HFF-Myc (cell line): Measurements from ENCODE around the gene PLD3.

Source experiments
- DNase-seq: peaks from one replicate; pipeline ENCODE4 v3.0.0-alpha.2; 2011; ENCODE audit warnings: low read depth; ENCODE audit errors: extremely low read depth
- H3K4me3 ChIP-seq: replicated peaks from 2 replicates; pipeline ENCODE4 v1.5.1; 2011; ENCODE audit warnings: low read depth, mild to moderate bottlenecking, control low read depth, low read length
- TF ChIP-seq, protein P1 (sequence below): IDR thresholded peaks from 2 replicates; pipeline ENCODE4 v1.5.1; 2012; ENCODE audit warnings: mild to moderate bottlenecking, low read depth, low read length, control low read depth; ENCODE audit errors: missing control alignments

The PLD3 gene

DNA sequence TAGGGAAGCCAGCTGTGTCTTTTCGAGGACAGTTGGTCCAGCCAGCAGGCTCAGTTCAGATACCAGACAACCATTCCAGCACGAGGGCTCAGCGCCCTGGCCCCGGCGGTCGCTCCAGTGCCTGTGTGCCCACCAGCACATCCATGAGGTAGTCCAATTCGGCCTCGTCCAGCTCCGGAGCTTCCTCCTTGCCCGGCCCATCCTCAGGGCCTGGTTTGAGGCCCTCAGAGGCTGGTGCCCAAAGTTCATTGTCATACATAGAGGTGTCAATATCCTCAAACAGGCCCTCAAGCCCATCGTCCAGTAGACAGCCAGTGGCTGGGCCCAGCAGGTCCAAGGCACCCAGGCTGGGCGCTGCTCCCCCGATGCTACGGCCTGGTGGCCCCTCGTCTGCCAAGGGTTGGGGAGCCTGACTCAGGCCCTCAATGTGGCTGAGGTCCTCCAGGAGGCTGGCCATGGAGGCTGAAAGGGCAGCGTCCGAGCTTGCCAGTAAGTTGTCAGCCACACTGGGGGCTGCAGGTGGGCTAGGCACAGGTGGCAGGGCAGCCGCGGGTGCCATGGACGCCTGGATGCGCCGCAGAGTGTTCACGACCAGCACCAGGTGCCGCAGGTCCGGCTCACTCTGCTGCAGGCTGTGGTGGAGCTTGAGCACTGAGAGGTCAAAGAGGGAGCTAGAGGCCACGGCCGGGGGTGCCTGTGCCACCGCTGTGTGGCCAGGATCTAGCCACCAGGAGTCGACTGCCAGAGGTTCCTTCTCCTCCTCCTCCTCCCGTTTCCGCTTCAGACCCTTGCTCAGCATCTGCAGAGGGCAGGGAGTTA, 74.5 kb downstream of the PLD3 start:
- TF ChIP-seq, protein P1, sequence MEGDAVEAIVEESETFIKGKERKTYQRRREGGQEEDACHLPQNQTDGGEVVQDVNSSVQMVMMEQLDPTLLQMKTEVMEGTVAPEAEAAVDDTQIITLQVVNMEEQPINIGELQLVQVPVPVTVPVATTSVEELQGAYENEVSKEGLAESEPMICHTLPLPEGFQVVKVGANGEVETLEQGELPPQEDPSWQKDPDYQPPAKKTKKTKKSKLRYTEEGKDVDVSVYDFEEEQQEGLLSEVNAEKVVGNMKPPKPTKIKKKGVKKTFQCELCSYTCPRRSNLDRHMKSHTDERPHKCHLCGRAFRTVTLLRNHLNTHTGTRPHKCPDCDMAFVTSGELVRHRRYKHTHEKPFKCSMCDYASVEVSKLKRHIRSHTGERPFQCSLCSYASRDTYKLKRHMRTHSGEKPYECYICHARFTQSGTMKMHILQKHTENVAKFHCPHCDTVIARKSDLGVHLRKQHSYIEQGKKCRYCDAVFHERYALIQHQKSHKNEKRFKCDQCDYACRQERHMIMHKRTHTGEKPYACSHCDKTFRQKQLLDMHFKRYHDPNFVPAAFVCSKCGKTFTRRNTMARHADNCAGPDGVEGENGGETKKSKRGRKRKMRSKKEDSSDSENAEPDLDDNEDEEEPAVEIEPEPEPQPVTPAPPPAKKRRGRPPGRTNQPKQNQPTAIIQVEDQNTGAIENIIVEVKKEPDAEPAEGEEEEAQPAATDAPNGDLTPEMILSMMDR, result no peak
- H3K4me3 ChIP-seq, result no peak overlapping the region
- DNase-seq, result no peak

DNA sequence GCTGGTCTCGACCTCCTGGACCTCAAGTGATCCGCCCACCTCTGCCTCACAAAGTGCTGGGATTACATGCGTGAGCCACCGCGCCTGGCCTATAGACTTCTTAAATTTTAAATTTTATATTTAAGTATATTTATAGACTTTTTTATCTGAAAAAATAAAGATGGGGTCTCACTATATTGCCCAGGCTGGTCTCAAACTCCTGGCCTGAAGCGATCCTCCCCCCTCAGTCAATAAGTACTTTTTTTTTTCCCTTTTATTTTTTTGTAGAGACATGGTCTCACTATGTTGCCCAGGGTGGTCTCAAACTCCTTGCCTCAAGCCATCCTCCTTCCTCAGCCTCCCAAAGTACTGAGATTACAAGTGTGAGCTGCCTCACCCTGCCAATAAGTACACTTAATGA, 75.4 kb downstream of the PLD3 start:
- H3K4me3 ChIP-seq, result peak overlapping the region; percentile 88
- TF ChIP-seq, protein P1, result no peak
- no peak for DNase-seq

- TF ChIP-seq, protein P1, result no peak
- H3K4me3 ChIP-seq, result peak overlapping the region; percentile 88
- no peak for DNase-seq
Observed at GRCh38 chr19:40424637-40425449, 76.3 kb downstream of the PLD3 start.

GRCh38 chr19:40425450-40426287, 77.2 kb downstream of the PLD3 start, which contains the start of gene SERTAD1:
TSS of gene SERTAD1 (minus strand) at chr19:40425992. CDS start at chr19:40423546, 2,446 bp downstream.
- TF ChIP-seq, protein P1, result peak; percentile 56
- H3K4me3 ChIP-seq, result peak within 1 kb of the TSS; percentile 88
- peak; percentile 96 for DNase-seq
